HEK293T (cell line): Measurements from ENCODE around the gene SORBS2.

Experiments
- CTCF ChIA-PET: fragments of 350-600 bp; formaldehyde crosslinking; extraction: SDS; loops from one replicate; lab custom pipeline; 2021; ENCODE audit warnings: antibody characterized with exemption, inconsistent platforms; lab: Yijun Ruan, JAX
- POLR2A ChIA-PET: fragments of 350-600 bp; formaldehyde crosslinking; extraction: SDS; loops from one replicate; lab custom pipeline; 2020; ENCODE audit warnings: antibody characterized with exemption, inconsistent platforms; lab: Yijun Ruan, JAX
- DNase-seq: peaks from one replicate; pipeline ENCODE4 v3.0.0; 2012; ENCODE audit warnings: mixed read lengths; ENCODE audit errors: extremely low spot score
- ARNT ChIP-seq: fragments of 450-650 bp; IDR thresholded peaks from 2 replicates; pipeline ENCODE4 v1.6.1; 2017; ENCODE audit warnings: mild to moderate bottlenecking
- BHLHE40 ChIP-seq: fragments of 450-650 bp; IDR thresholded peaks from 2 replicates; pipeline ENCODE4 v1.6.1; 2016; ENCODE audit warnings: mild to moderate bottlenecking, moderate library complexity, borderline replicate concordance
- CTBP1 ChIP-seq: fragments of 450-650 bp; IDR thresholded peaks from 2 replicates; pipeline ENCODE4 v1.6.1; 2016; ENCODE audit warnings: borderline replicate concordance
- ELF4 ChIP-seq: fragments of 450-650 bp; IDR thresholded peaks from 2 replicates; pipeline ENCODE4 v1.6.1; 2017; ENCODE audit warnings: antibody characterized with exemption
- FOXA1 ChIP-seq: fragments of 450-650 bp; IDR thresholded peaks from 2 replicates; pipeline ENCODE4 v1.6.1; 2016; ENCODE audit warnings: mild to moderate bottlenecking
- FOXK2 ChIP-seq: fragments of 450-650 bp; IDR thresholded peaks from 2 replicates; pipeline ENCODE4 v1.6.1; 2016; ENCODE audit warnings: mild to moderate bottlenecking
- FOXM1 ChIP-seq: fragments of 450-650 bp; IDR thresholded peaks from 2 replicates; pipeline ENCODE4 v1.6.1; 2017; ENCODE audit warnings: mild to moderate bottlenecking, borderline replicate concordance
- HDGF ChIP-seq: fragments of 450-650 bp; IDR thresholded peaks from 2 replicates; pipeline ENCODE4 v1.6.1; 2017; ENCODE audit warnings: antibody characterized with exemption, borderline replicate concordance
- L3MBTL2 ChIP-seq: fragments of 450-650 bp; conservative IDR thresholded peaks from 2 replicates; pipeline ENCODE4 v1.6.1; 2016; ENCODE audit warnings: mild to moderate bottlenecking
- LEF1 ChIP-seq: fragments of 450-650 bp; IDR thresholded peaks from 2 replicates; pipeline ENCODE4 v1.6.1; 2017; ENCODE audit warnings: mild to moderate bottlenecking, borderline replicate concordance
- NFRKB ChIP-seq: fragments of 450-650 bp; IDR thresholded peaks from 2 replicates; pipeline ENCODE4 v1.6.1; 2016; ENCODE audit warnings: mild to moderate bottlenecking, moderate library complexity
- SP1 ChIP-seq: fragments of 450-650 bp; IDR thresholded peaks from 2 replicates; pipeline ENCODE4 v1.6.1; 2017
- SUZ12 ChIP-seq: fragments of 450-650 bp; IDR thresholded peaks from 2 replicates; pipeline ENCODE4 v1.6.1; 2016; ENCODE audit warnings: mild to moderate bottlenecking
- TARDBP ChIP-seq: fragments of 450-650 bp; IDR thresholded peaks from 2 replicates; pipeline ENCODE4 v1.6.1; 2016
- ZNF384 ChIP-seq: fragments of 450-650 bp; IDR thresholded peaks from 2 replicates; pipeline ENCODE4 v1.6.1; 2016
- TF ChIP-seq, protein P1 (sequence below): fragments of 450-650 bp; IDR thresholded peaks from 2 replicates; pipeline ENCODE4 v1.6.1; 2016

SORBS2 gene

DNA sequence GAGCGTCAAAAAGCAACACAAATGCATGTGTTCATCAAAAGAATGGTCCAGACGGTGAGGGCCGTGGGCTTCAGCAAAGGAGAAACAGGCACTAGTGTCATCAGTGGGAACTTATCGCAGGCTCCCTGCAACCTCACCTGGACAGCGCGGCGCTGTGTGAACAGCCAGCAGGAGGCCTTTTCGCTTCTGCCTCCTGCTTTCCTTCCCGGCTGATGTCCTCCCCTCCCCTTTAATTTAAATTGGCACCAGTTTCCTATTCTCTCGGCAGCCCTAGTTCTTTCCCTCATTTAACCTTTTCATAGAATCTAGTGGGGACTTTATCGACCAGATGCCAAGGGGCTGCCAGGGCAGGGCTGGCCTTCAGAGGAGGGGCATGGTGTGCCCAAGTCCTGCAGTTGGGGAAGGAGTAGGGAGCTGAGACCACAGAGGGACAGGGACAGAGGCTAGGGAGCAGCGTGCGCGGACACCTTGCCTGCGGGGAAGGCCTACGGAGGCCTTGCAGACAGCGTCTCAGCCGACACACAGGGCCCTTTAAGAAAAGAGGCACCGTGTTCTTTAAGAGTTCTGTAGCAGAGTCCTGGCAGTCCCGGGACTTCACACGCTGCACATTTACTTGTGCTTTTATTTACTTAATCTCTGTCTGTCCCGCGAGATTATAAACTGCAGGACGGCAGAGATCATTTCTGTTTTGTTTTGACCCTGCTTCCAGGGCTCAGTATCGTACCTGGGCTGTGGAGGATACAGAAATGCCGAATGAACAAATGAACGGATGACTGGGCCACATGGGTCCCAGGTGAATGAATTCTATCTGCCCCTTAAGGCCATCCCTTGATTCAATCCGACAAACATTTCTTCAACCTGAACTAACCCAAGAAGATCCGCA, 8.4 kb upstream of the SORBS2 start:
- POLR2A ChIA-PET, result no interaction called here
- no peak for DNase-seq
- TF ChIP-seq ELF4 (no peak), LEF1 (no peak), NFRKB (no peak), BHLHE40 (no peak), L3MBTL2 (no peak), FOXM1 (no peak), SP1 (no peak), ZNF384 (no peak), HDGF (no peak), SUZ12 (no peak), FOXK2 (no peak), FOXA1 (no peak), CTBP1 (no peak), TARDBP (no peak), ARNT (no peak)
- TF ChIP-seq, protein P1, sequence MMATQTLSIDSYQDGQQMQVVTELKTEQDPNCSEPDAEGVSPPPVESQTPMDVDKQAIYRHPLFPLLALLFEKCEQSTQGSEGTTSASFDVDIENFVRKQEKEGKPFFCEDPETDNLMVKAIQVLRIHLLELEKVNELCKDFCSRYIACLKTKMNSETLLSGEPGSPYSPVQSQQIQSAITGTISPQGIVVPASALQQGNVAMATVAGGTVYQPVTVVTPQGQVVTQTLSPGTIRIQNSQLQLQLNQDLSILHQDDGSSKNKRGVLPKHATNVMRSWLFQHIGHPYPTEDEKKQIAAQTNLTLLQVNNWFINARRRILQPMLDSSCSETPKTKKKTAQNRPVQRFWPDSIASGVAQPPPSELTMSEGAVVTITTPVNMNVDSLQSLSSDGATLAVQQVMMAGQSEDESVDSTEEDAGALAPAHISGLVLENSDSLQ, result no peak
- CTCF ChIA-PET, result interaction anchor here (0.6 kb wide), 1 partner anchor 89 kb away, joined by 3 read pairs; no protein-coding TSS in a partner anchor

GRCh38 chr4:185819144-185819543, 7.2 kb upstream of the SORBS2 start:
- TF ChIP-seq NFRKB (no peak), ARNT (no peak), ELF4 (no peak), TARDBP (no peak), BHLHE40 (no peak), FOXA1 (no peak), FOXM1 (no peak), FOXK2 (no peak), HDGF (no peak), LEF1 (no peak), SUZ12 (no peak), SP1 (no peak), CTBP1 (no peak), ZNF384 (no peak), L3MBTL2 (no peak)
- TF ChIP-seq, protein P1, result no peak
- POLR2A ChIA-PET, result no interaction called here
- no peak for DNase-seq
- CTCF ChIA-PET, result interaction anchor here (1.0 kb wide), 1 partner anchor 88 kb away, joined by 3 read pairs; no protein-coding TSS in a partner anchor

DNA sequence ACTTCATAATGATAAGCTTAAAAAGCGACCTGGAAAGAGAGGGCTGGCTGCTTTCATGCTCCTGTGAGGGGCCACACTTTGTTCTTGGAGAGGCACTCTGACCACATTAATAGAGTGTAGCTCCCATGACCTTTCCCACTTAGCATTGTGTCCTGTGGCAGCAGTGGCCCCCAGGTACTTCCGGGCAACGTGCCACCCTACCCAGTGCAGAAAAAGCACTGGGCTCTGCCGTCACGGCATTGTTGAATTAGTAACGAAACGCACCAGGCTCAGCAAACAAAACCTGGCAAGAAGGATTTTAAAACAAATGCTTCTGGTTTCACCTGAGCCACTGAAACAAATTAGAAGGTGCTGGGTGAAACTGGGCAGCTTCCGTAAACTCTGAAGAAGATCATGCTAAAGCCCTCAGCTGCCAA, 5.4 kb upstream of the SORBS2 start:
- no peak for TF ChIP-seq CTBP1
- no peak for TF ChIP-seq ELF4
- no peak for TF ChIP-seq FOXA1
- TF ChIP-seq ZNF384, result no peak
- TF ChIP-seq NFRKB, result no peak
- TF ChIP-seq L3MBTL2, result no peak
- TF ChIP-seq FOXM1, result no peak
- no peak for TF ChIP-seq SUZ12
- TF ChIP-seq HDGF, result no peak
- no peak for TF ChIP-seq TARDBP
- TF ChIP-seq LEF1, result no peak
- TF ChIP-seq, protein P1, result no peak
- DNase-seq, result no peak
- CTCF ChIA-PET, result interaction anchor here (0.8 kb wide), 1 partner anchor 245 kb away, joined by 6 read pairs; no protein-coding TSS in a partner anchor
- POLR2A ChIA-PET, result no interaction called here

- TF ChIP-seq FOXM1 (no peak), TARDBP (no peak), CTBP1 (no peak), BHLHE40 (no peak), SUZ12 (no peak), FOXK2 (no peak), FOXA1 (no peak), ZNF384 (no peak), ARNT (no peak), SP1 (no peak), LEF1 (no peak), NFRKB (no peak), HDGF (no peak), L3MBTL2 (no peak), ELF4 (no peak)
- TF ChIP-seq, protein P1, result no peak
- CTCF ChIA-PET, result no interaction called here
- no peak for DNase-seq
- POLR2A ChIA-PET, result no interaction called here
Observed at GRCh38 chr4:185813133-185813532, 1.1 kb upstream of the SORBS2 start.

DNA sequence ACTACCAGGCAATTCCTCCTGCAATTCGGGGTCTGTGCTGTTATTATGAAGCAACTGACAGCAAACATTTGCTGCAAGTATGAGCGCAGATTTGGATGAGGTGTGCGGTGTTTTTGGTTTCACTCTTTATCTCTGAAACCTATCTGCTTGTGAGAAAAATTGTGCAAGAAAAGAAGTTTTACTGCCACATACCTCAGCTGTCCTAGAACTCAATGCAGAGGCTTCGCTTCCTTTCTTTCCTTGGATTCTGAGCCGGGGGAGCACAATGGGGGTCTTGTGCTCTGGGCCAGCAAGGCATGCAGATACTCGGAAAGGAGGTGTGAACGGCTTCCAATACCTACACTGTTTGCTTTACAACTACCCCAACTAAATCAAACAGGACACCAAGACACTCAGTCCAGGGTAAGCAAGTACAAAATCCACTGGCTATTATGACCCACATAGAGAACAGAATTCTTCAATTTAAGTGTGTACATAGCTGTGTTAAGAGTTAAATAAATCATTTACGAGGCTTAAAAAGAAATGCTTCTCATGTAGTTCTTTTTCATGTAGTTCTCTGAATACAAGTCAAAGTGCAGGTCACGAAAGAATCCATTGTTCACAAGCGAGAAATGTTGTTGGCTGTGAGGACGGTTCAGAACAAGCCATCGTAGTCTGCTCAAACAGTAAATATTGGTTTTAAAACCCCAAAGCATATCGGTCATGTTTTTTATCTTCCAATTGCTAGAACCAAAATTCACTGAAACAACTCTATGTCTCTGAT, 1.1 kb downstream of the SORBS2 start:
- no peak for TF ChIP-seq ARNT
- no peak for TF ChIP-seq BHLHE40
- no peak for DNase-seq
- POLR2A ChIA-PET, result interaction anchor here (0.9 to 1.5 kb wide), 4 partner anchors 12 to 115 kb away, joined by 3 to 6 read pairs (median 4); no protein-coding TSS in a partner anchor
- CTCF ChIA-PET, result no interaction called here
